IMR-90 (cell line): Measurements from ENCODE around the gene OPN5. TPM values are rescaled to one million over a fixed set of nuclear protein-coding genes. Genes with fewer than 3 reads are reported as not detected.

Experiments used
- ATAC-seq: fragments of 200-7000 bp; cut with Tn5 transposase; 2 replicates; pipeline ENCODE4 v1.9.1; 2020; ENCODE audit warnings: low read depth, mild to moderate bottlenecking, moderate library complexity
- BruUV-seq: library from RNA; stranded (reverse); fragments of 400-500 nt; replicated peaks from 2 replicates; lab custom pipeline; 2021; lab: Mats Ljungman, UMichigan
- CTCF ChIA-PET: fragments of 300-600 bp; formaldehyde crosslinking; extraction: SDS; loops from one replicate; lab custom pipeline; 2021; ENCODE audit warnings: antibody characterized with exemption; lab: Yijun Ruan, JAX
- POLR2A ChIA-PET: fragments of 300-600 bp; sonication (Branson Sonifier 250); formaldehyde crosslinking; loops from one replicate; lab custom pipeline; 2022; ENCODE audit warnings: antibody characterized with exemption; ENCODE audit not compliant: unreplicated experiment; lab: Charles Lee
- DNase-seq: peaks from one replicate; pipeline ENCODE4 v3.0.0; 2013
- H2AFZ ChIP-seq: replicated peaks from 2 replicates; pipeline ENCODE3; 2013; ENCODE audit warnings: low read length, mild to moderate bottlenecking; ENCODE audit not compliant: poor library complexity
- H2AK5ac ChIP-seq: 2 replicates; pipeline ENCODE4 v1.6.1; 2013; ENCODE audit warnings: low read depth, low read length, inconsistent platforms
- H2AK9ac ChIP-seq: replicated peaks from 2 replicates; pipeline ENCODE3; 2013; ENCODE audit warnings: mild to moderate bottlenecking, low read depth, low read length, moderate library complexity; ENCODE audit not compliant: poor library complexity
- H2BK120ac ChIP-seq: 2 replicates; pipeline ENCODE4 v1.6.1; 2013; ENCODE audit warnings: low read depth, low read length, inconsistent platforms
- H2BK15ac ChIP-seq: 3 replicates; pipeline ENCODE4 v1.6.1; 2013; ENCODE audit warnings: low read depth, low read length, inconsistent platforms
- H2BK20ac ChIP-seq: 2 replicates; pipeline ENCODE4 v1.6.1; 2013; ENCODE audit warnings: low read depth, mild to moderate bottlenecking, inconsistent platforms, low read length, moderate library complexity
- H2BK5ac ChIP-seq: 2 replicates; pipeline ENCODE4 v1.6.1; 2013; ENCODE audit warnings: mild to moderate bottlenecking, low read depth, low read length, inconsistent platforms; ENCODE audit not compliant: poor library complexity, severe bottlenecking
- H3K14ac ChIP-seq: replicated peaks from 2 replicates; pipeline ENCODE4 v1.6.1; 2013; ENCODE audit warnings: low read depth, low read length, inconsistent platforms
- H3K18ac ChIP-seq: 2 replicates; pipeline ENCODE4 v1.6.1; 2013; ENCODE audit warnings: low read depth, low read length, control low read depth
- H3K23ac ChIP-seq: 2 replicates; pipeline ENCODE4 v1.6.1; 2013; ENCODE audit warnings: low read depth, low read length, inconsistent platforms
- H3K27ac ChIP-seq: 2 replicates; pipeline ENCODE4 v1.5.1; 2013; ENCODE audit warnings: mild to moderate bottlenecking, control low read depth, low read length; ENCODE audit not compliant: insufficient read depth
- H3K27me3 ChIP-seq: 2 replicates; pipeline ENCODE4 v1.6.1; 2013; ENCODE audit warnings: low read length; ENCODE audit not compliant: control insufficient read depth, insufficient read depth
- H3K36me3 ChIP-seq: 2 replicates; pipeline ENCODE4 v1.6.1; 2013; ENCODE audit warnings: low read length, mixed read lengths; ENCODE audit not compliant: control insufficient read depth, insufficient read depth
- H3K4ac ChIP-seq: 2 replicates; pipeline ENCODE4 v1.6.1; 2013; ENCODE audit warnings: low read depth, low read length, inconsistent platforms
- H3K4me1 ChIP-seq: 2 replicates; pipeline ENCODE4 v1.6.1; 2013; ENCODE audit warnings: low read length, mixed read lengths; ENCODE audit not compliant: control insufficient read depth, insufficient read depth
- H3K4me2 ChIP-seq: 2 replicates; pipeline ENCODE4 v1.6.1; 2013; ENCODE audit warnings: low read depth, mild to moderate bottlenecking, control low read depth, low read length, moderate library complexity
- H3K4me3 ChIP-seq: 2 replicates; pipeline ENCODE4 v1.5.1; 2013; ENCODE audit warnings: low read depth, mild to moderate bottlenecking, control low read depth, low read length, moderate library complexity; ENCODE audit not compliant: insufficient read depth
- H3K56ac ChIP-seq: 2 replicates; pipeline ENCODE4 v1.6.1; 2013; ENCODE audit warnings: low read length, inconsistent platforms; ENCODE audit not compliant: insufficient read depth; ENCODE audit errors: extremely low read depth
- H3K79me1 ChIP-seq, 2 experiments: 2 replicates each; pipeline ENCODE4 v1.6.1; 2013; ENCODE audit warnings: low read length in 2 of 2, inconsistent platforms in 1 of 2, low read depth in 1 of 2
- H3K9ac ChIP-seq: 2 replicates; pipeline ENCODE4 v1.6.1; 2013; ENCODE audit warnings: low read depth, low read length, control low read depth
- H3K9me1 ChIP-seq: 2 replicates; pipeline ENCODE4 v1.6.1; 2013; ENCODE audit warnings: low read length, inconsistent platforms; ENCODE audit not compliant: insufficient read depth
- H3K9me3 ChIP-seq: 2 replicates; pipeline ENCODE4 v1.6.1; 2013; ENCODE audit warnings: low read length; ENCODE audit not compliant: control insufficient read depth, insufficient read depth
- H4K20me1 ChIP-seq: 2 replicates; pipeline ENCODE4 v1.6.1; 2013; ENCODE audit warnings: low read length, inconsistent platforms; ENCODE audit not compliant: insufficient read depth
- H4K5ac ChIP-seq: 2 replicates; pipeline ENCODE4 v1.6.1; 2013; ENCODE audit warnings: mild to moderate bottlenecking, low read depth, low read length, control low read depth
- H4K8ac ChIP-seq, 2 experiments: 2 replicates each; pipeline ENCODE4 v1.6.1; 2013; ENCODE audit warnings: low read depth in 2 of 2, low read length in 2 of 2, control low read depth in 1 of 2, inconsistent platforms in 1 of 2
- H4K91ac ChIP-seq: 2 replicates; pipeline ENCODE4 v1.6.1; 2013; ENCODE audit warnings: low read depth, low read length, inconsistent platforms; ENCODE audit not compliant: insufficient read depth
- CEBPB ChIP-seq: IDR thresholded peaks from 2 replicates; pipeline ENCODE4 v1.6.1; 2012; ENCODE audit warnings: low read depth, low read length, improper control_type of control experiment
- NFE2L2 ChIP-seq: fragments of 150-350 bp; IDR thresholded peaks from 2 replicates; pipeline ENCODE4 v1.6.1; 2016; ENCODE audit warnings: low read depth, mild to moderate bottlenecking, low read length
- RCOR1 ChIP-seq: IDR thresholded peaks from 2 replicates; pipeline ENCODE4 v1.6.1; 2012; ENCODE audit warnings: mild to moderate bottlenecking, low read length, improper control_type of control experiment; ENCODE audit not compliant: insufficient replicate concordance
- SMC3 ChIP-seq: fragments of 150-350 bp; IDR thresholded peaks from 2 replicates; pipeline ENCODE4 v1.6.1; 2016; ENCODE audit warnings: low read depth, mild to moderate bottlenecking, antibody characterized with exemption, low read length, moderate library complexity
- WGBS, 2 experiments: methylation state at CpG; one replicate each; pipeline versions ENCODE4 v1.1.5 to v1.1.7; 2013; ENCODE audit warnings: missing lambda C conversion rate in 2 of 2; ENCODE audit not compliant: insufficient read length in 1 of 2; ENCODE audit errors: extremely low coverage in 2 of 2; 5-methylcytosine and 5-hydroxymethylcytosine counted together
- dilution Hi-C: fragments of 300-500 bp; cut with HindIII; formaldehyde crosslinking; loops from one replicate; pipeline ENCODE4 v1.14.3; 2018; ENCODE audit warnings: low sequenced_read_pairs; ENCODE audit not compliant: unreplicated experiment
- in situ Hi-C: fragments of 300-500 bp; cut with MboI; formaldehyde crosslinking; loops from 3 replicates; pipeline ENCODE4 v1.14.3; 2019; ENCODE audit warnings: low sequenced_read_pairs, inconsistent platforms, mixed read lengths
- intact Hi-C: fragments of 100-400 bp; cut with micrococcal nuclease; formaldehyde crosslinking; loops from 2 replicates; pipeline ENCODE4 v1.10.0; 2022
- polyA plus RNA-seq, 3 experiments: library from polyadenylated mRNA; depleted of rRNA; stranded (reverse); fragments of >200 nt; gene quantifications; 2 replicates each; pipeline ENCODE4 v1.2.3, GENCODE V29; 2012; ENCODE audit warnings: low replicate concordance in 1 of 3
- total RNA-seq: library from RNA; depleted of rRNA; stranded (reverse); fragments of >200 nt; gene quantifications from 2 replicates; pipeline ENCODE4 v1.2.3, GENCODE V29; 2012
- TF ChIP-seq, protein P1 (sequence below): fragments of 150-350 bp; IDR thresholded peaks from 2 replicates; pipeline ENCODE4 v1.6.1; 2016; ENCODE audit warnings: low read depth, mild to moderate bottlenecking, low read length, moderate library complexity, borderline replicate concordance

Gene OPN5
- total and polyA plus RNA-seq, 2 of the 4 experiments (the other 2 are of a cell fraction): not detected

DNA sequence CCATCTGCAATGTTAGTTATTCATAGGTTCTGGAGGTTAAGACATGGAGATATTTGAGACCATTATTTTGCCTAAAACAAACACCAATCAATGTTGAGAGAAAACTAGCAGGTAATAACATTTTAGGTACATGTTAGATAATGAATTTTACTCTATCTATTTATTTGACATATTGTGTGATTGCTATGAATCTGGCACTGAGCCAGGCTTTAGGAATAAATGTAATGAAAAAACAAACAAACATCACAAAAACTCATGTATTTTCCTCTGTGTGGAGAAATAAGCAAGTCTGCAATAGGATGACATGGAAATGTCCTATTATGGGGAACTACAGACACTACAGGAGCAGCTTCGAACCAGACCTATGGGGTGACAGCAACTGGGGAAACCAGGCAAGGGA, 57.8 kb downstream of the OPN5 start:
- WGBS, 2 experiments: 80% methylated on average over 1 of the region's 1 CpG; no CpG with 5 or more reads in 1 of the 2 experiments
- BruUV-seq: no TSS peak
- CTCF ChIA-PET: no interaction called here

More for the DNA sequence above, 57.8 kb downstream of the OPN5 start:
- Histone ChIP-seq H3K9me3 (no peaks in the 10 kb centered on the region), H3K14ac (no peak overlapping the region), H3K27ac (no peak overlapping the region), H3K23ac (no peak overlapping the region), H3K18ac (no peak overlapping the region), H2AFZ (no peak overlapping the region), H4K20me1 (no peaks in the 10 kb centered on the region), H4K5ac (no peak overlapping the region), H4K8ac (no peak overlapping the region), H2AK5ac (no peak overlapping the region), H3K4ac (no peak overlapping the region), H2BK5ac (no peak overlapping the region), H3K27me3 (no peaks in the 10 kb centered on the region), H3K4me1 (no peaks in the 10 kb centered on the region), H3K4me3 (no peak overlapping the region), H3K36me3 (no peaks in the 10 kb centered on the region), H3K79me1 (no peaks in the 10 kb centered on the region), H2AK9ac (no peak overlapping the region), H3K9ac (no peak overlapping the region), H2BK15ac (no peak overlapping the region), H4K91ac (no peak overlapping the region), H2BK120ac (no peak overlapping the region), H2BK20ac (no peak overlapping the region), H3K56ac (no peak overlapping the region), H3K4me2 (no peak overlapping the region), H3K9me1 (no peaks in the 10 kb centered on the region)
- intact Hi-C loops (no loop called here), in situ Hi-C loops (no loop called here), dilution Hi-C loops (no loop called here)
- TF ChIP-seq RCOR1 (no peak), NFE2L2 (no peak), CEBPB (no peak), SMC3 (no peak)
- TF ChIP-seq, protein P1, sequence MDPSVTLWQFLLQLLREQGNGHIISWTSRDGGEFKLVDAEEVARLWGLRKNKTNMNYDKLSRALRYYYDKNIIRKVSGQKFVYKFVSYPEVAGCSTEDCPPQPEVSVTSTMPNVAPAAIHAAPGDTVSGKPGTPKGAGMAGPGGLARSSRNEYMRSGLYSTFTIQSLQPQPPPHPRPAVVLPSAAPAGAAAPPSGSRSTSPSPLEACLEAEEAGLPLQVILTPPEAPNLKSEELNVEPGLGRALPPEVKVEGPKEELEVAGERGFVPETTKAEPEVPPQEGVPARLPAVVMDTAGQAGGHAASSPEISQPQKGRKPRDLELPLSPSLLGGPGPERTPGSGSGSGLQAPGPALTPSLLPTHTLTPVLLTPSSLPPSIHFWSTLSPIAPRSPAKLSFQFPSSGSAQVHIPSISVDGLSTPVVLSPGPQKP: no peak
- POLR2A ChIA-PET: no interaction called here
- ATAC-seq: no peak
- DNase-seq: no peak
